GM18511 (cell line): ENCODE results near the gene OVCA2.

Experiments used
- ATAC-seq: cut with Tn5 transposase; IDR thresholded peaks from one replicate; pipeline ENCODE4 v1.9.1; 2021; ENCODE audit warnings: mild to moderate bottlenecking, moderate library complexity; ENCODE audit not compliant: unreplicated experiment

The OVCA2 gene

GRCh38 chr17:2063261-2064146, 21.7 kb downstream of the OVCA2 start:
- ATAC-seq, result no peak

DNA sequence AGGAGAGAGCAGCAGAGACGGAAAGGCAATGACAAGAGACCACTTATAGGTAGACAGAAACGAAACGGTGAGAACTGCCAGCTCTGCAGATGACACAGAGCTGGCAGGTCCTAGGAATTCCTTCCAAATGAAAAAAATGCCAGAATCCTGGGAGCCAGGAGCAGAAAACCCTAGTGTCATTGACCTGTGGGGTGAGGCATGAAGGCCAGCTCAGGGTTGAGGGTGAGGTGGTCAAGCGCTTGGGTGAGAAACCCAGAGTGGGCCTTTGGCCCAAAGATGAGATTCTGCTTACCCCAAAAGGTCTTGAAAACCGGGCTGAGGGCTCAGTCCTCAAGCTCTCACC, 22.3 kb downstream of the OVCA2 start:
- no peak for ATAC-seq

- no peak for ATAC-seq
Measured at GRCh38 chr17:2064520-2064971, 22.7 kb downstream of the OVCA2 start.

DNA sequence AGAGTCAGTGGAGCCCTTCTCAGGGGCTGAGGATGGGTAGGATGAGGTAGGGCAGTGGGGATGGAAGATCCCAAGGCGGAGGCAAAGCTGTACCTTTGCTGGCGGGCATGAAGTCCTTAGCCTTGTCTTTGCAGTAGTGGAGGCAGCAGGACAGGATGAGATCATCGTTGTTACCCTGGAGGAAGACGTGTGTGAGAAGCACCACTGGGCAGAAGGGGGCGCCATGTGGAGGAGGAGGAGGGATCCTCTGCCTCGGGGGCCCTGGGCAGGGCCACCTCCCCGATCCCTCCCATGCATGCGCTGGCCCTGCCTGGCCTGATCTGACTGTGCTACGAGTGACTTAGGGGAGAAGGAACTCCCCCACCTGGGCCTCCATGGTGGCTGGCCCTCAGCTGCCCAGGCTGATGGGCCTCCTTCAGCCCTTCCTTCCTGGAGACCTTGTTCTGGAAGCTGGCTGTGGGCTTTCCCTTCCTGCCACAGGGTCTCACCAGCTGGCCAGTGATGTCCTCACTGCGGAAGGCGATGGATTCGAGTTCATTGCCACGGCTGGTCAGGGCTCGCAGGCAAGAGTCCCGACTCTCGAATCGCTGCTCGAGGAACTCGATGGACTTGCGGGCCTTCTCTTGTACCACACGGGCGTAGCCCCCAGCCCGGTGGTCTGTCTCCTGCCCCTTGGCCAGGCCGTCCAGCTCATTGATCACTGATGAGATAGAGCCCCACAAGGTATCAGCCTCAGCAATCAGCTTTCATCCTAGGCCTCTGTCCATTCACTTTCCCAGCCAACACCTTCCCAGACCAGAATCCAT, 23.4 kb downstream of the OVCA2 start:
- ATAC-seq, result no peak

DNA sequence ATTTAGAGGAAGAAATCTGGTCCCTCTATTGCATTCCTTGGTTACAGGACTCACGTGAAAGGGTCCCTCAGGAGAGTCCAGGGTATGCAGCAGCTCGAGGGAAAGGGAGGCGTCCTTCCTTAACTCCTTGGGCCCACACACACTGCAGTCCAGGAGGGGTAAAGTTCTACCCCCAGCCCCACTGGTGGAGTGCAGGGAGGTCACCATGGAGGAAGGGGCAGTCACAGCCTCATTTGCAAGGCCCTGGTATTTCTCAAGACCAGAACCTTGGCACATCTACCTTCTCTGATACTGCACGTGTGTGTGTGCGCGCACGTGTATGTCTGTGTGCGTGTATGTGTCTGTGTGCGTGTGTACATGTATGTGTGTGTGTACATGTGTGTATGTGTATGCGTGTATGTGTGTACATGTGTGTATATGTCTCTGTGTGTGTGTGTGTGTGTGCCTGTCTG, 24.2 kb downstream of the OVCA2 start:
- no peak for ATAC-seq

DNA sequence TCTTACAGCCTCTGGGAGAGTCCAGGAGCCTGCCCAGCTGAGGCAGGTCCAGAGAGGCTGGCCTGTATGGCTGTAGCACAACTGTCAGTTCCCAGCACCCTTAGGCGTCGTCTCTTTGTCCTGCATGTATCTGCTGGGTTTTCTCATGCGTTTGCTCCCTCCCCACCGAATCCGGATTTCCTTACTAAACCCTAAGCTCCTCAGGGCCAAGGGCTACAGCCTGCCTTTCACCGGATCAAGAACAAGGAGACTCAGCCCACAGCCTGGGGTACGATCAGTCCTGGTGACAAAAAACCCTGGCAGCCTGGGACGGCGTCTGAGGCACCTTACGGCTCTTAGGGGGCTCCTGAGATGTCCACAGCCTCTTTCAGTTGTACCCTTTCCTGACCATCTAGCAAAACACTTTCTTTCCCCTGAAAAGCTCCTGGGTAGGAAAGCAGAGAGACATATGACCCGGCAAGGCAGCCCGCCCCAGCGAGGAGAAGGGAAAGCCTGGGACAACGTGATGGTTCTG, 25.3 kb downstream of the OVCA2 start:
- ATAC-seq, result no peak

GRCh38 chr17:2067608-2068024, 25.8 kb downstream of the OVCA2 start:
- no peak for ATAC-seq

GRCh38 chr17:2068031-2068518, 26.3 kb downstream of the OVCA2 start:
- ATAC-seq, result no peak

DNA sequence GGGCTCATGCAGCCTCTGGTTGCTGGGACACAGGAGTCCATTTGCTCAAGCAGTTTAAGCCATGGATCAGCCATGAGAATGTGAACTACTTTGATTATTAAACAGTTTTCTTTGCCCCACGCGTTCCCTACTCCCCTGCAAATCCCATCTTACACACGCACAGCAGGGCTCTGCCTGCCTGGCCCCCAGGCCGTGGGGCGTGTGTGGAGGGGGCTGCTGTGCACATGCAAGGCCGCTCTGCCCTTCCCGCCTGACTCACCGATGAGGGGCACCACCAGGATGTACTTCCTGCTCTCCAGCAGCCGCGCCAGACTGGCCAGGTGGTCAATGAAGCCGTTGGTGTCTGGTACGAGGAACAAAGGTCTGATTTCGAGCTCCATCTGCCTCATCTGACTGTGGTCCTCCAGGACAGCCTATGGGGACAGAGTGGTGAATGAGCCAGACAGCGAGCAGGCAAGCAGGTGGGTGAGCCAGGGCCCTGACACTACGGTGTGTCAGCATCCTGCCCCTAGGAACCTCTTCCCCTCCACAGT, 26.8 kb downstream of the OVCA2 start:
- no peak for ATAC-seq

GRCh38 chr17:2070241-2071023, 28.6 kb downstream of the OVCA2 start:
- ATAC-seq, result peak; percentile 88

DNA sequence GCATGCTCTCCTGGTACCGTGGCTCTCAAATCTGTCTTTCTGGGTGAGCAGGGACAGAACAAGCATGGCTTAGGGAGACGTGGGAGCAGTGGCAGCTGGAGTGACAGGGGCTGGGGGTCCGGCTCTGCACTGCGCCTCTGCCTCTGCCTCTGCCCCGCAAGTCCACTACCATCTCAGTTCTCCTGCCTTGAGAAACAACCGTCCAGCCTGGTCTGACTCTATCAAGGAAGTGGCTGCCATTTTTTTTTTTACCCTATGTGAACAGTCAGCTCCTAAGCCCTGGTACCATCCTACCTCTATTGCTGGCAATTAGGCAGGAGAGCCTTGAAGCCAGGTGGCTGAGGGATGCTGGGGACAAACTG, 29.2 kb downstream of the OVCA2 start:
- ATAC-seq, result no peak

DNA sequence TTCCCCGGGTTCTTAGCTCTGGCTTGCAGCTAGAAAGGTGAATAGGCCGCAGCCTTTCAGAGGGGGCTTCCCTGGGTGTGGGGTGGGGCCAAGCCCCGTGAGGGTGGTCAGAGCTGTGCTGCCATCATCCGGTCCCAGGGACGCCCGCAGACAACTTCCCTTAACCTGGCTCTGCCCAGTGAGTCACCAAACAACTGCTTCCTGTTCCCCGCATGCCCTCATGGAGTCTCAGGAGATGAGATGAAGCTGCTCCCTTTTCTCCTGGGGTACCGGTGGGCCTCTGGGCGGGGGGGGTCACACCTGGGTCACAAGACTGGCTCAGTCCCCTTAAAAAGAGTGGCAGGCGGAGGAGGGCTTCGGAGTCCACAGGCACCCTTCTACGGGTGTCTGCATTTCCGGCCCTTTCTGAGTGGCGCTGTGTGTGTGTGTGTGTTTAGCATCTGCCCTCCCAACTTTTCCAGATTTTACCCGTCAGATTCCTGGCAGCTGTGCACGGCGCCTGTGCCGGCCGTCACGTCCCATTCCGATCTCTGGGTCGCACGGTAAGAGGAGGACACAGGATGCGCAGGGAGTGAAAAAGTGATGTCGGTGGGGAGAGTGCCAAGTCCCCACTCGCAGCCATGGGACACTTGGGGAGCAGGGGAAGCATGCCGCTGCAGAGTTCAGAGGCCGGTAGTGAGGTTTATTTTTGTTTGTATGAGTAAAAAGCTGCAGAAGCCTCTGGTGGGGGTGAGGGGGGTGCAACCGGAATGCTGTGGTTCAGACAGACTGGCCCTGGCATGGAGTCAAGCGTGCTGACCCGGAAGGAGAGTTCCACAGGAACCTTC, 29.8 kb downstream of the OVCA2 start:
- ATAC-seq, result no peak

DNA sequence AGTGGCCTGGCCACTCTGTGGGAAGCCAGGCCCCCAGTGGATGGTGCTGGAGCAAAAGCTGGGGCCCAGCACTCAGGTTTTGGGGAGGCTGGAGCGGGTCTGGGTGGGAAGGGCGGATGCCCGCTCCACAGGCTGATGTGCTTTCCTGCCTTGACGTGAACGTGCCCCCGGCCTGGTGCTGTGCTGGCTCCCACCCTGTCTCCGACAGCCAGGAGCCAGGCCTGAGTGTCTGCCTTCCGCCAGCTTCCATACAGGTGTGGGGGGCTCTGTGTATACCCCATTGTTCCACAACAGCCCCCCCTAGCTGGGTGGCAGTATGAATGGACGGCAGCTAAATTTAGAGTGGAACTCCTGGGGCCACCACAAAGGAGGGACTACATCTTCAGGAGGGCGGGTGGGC, 33.1 kb downstream of the OVCA2 start:
- ATAC-seq, result no peak

DNA sequence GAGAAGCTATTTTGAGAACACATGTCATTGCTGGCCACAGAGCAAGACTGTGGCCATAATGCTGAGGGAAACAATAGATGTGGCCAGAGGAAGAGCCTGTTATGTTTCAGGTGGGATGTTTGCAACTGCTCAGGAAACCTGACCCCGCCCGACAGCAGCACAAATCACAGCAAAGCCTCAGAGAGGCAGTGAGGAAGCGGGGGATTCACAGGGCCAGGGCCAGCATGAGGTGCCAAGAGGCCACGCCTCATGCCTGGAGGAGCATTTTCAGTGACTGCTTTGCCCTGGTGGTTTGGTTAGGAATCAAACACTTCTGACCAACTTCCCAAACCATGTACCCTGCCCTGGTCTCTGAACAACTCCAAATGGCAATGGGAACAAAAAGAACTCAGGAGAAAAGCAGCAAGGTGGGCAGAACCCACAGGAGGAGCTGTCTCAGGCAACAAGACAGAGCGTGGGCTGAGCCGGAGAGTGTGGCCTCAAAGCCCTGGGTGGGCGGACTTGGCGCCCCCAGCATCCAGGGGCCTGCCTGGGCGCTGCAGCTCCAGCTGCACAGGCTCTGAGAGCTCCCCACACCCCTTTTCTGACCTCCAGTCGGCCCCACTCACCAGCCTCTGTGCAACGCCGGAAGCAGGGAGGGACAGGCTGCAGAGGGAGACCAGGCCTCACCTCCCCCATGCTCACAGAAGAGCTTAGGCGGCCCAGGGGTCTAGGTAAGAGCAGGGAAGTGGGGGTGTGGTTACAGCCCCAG, 33.7 kb downstream of the OVCA2 start:
- ATAC-seq, result no peak

GRCh38 chr17:2076087-2076984, 34.5 kb downstream of the OVCA2 start:
- no peak for ATAC-seq

DNA sequence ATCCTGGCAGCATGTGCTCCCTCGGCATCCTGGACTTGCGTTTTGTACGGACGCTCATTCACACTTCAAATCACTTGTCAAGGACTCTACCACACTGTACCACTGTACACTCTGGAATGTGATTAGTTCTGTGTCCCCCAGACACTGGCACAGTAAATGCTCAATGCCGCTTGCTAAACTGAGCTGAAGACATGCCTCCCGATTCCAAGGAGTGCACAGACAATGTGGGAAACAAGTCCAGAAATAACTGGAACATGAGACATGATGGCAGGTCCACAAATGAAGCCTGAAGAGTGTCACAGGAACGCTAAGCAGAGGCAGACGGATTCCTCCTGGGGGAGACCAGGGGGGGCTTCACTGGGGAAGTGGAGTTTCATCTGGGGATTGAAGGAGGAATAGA, 35.2 kb downstream of the OVCA2 start:
- no peak for ATAC-seq

DNA sequence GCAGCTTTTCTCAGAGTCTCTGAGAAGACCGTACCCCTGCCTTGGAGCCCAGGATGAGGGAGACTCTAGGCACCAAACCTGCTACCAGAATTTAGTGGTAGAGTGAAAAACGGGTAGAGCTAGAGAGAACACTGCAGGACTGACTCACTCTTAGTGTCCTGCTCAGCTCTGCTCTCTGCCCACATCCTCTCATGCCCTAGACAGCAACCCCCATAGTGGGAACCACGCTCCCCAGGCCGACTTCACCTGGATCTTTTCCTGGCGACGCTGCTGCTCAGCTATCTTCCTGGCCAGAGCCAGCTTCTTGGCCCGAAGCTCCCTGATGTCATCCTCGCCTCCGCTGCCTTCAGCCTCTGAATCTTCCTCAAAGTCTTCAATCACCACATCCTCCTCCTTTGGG, 39.7 kb downstream of the OVCA2 start:
- ATAC-seq, result no peak
